Measurements from ENCODE around the gene IGFBP7.

Gene IGFBP7

DNA sequence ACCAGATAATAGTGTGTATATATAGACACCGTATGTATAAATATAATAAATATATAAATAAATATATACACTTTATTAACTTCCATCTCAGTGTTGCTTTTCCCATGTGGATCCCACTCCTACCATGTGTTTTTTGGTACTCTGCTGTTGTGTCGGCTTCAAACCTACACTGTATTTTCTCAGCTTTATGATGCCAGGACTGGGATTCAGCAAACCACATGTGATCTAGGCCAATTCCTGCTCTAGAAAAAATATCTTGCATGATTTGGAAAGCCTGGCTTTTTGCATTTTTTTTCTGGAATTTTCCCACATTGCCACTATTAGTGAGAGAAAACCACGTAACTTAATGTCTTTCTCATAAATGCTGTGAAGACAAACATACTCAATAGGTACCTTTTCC, 75.7 kb downstream of the IGFBP7 start:
- TF ChIP-seq, protein P1, sequence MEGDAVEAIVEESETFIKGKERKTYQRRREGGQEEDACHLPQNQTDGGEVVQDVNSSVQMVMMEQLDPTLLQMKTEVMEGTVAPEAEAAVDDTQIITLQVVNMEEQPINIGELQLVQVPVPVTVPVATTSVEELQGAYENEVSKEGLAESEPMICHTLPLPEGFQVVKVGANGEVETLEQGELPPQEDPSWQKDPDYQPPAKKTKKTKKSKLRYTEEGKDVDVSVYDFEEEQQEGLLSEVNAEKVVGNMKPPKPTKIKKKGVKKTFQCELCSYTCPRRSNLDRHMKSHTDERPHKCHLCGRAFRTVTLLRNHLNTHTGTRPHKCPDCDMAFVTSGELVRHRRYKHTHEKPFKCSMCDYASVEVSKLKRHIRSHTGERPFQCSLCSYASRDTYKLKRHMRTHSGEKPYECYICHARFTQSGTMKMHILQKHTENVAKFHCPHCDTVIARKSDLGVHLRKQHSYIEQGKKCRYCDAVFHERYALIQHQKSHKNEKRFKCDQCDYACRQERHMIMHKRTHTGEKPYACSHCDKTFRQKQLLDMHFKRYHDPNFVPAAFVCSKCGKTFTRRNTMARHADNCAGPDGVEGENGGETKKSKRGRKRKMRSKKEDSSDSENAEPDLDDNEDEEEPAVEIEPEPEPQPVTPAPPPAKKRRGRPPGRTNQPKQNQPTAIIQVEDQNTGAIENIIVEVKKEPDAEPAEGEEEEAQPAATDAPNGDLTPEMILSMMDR (IDR thresholded peaks at IDR 0.05; ENCODE audit: control extremely low read depth, extremely low read depth, low read depth, missing control alignments) = no peak
- no peak for DNase-seq (ENCODE audit: extremely low spot score)
- ChIA-PET CTCF (interaction anchor here (1.0 to 1.2 kb wide), 2 partner anchors 8 to 11 kb away, joined by 3 read pairs; no protein-coding TSS in a partner anchor), POLR2A (no interaction called here)

DNA sequence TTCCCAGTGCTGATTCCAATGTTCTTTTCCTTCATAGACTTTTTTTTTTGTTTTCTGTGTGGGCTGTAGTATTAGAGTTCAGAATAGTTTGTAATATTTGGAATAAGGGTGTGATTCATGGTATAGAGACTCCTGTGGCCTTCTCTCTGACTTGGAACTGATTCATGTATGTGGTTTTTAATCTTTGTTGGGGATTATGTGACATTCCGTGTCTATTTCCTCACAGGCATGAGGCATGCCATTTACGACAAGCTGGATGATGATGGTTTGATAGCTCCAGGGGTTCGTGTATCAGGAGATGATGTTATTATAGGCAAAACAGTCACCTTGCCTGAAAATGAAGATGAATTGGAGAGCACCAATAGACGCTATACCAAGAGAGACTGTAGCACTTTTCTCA, 87.1 kb downstream of the IGFBP7 start:
- POLR2A ChIA-PET = interaction anchor here (0.6 kb wide), 1 partner anchor 147 kb away, joined by 6 read pairs; no protein-coding TSS in a partner anchor
- no peak for DNase-seq (ENCODE audit: extremely low spot score)
- TF ChIP-seq, protein P1 (IDR thresholded peaks at IDR 0.05; ENCODE audit: control extremely low read depth, extremely low read depth, low read depth, missing control alignments) = no peak
- CTCF ChIA-PET = interaction anchor here (1.0 to 1.4 kb wide), 3 partner anchors 12 to 25 kb away, joined by 3 read pairs; no protein-coding TSS in a partner anchor

GRCh38 chr4:57020467-57021101, 89.6 kb downstream of the IGFBP7 start:
- TF ChIP-seq, protein P1 (IDR thresholded peaks at IDR 0.05; ENCODE audit: control extremely low read depth, extremely low read depth, low read depth, missing control alignments) = no peak
- ChIA-PET CTCF (no interaction called here), POLR2A (no interaction called here)
- no peak for DNase-seq (ENCODE audit: extremely low spot score)

DNA sequence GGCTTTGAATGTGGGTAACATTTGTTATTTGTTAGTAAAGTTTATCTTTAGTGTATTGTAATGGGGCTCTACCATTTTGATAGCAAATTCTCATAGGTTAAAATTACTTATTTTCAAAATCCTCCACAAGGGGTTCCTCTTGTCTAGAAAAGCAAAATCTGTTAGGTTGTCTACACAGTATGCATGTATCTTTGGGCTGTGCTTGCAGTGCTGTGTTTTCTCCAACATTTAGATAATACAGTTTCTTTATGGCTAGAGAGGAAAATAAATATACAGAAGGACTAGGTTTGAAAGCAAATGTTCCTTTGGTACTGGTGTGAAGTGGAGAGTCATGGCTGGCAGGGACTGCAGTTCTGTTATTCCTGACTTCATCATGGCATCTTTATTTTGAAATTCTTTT, 91.2 kb downstream of the IGFBP7 start:
- CTCF ChIA-PET = no interaction called here
- POLR2A ChIA-PET = no interaction called here
- TF ChIP-seq, protein P1 (IDR thresholded peaks at IDR 0.05; ENCODE audit: control extremely low read depth, extremely low read depth, low read depth, missing control alignments) = no peak
- no peak for DNase-seq (ENCODE audit: extremely low spot score)

- TF ChIP-seq, protein P1 (IDR thresholded peaks at IDR 0.05; ENCODE audit: control extremely low read depth, extremely low read depth, low read depth, missing control alignments) = no peak
- POLR2A ChIA-PET = interaction anchor here (0.6 to 1.2 kb wide), 2 partner anchors 36 kb away, joined by 3 to 4 read pairs; partner anchors contain the start of gene NOA1
- no peak for DNase-seq (ENCODE audit: extremely low spot score)
- CTCF ChIA-PET = interaction anchor here (0.6 to 2.6 kb wide), 3 partner anchors 13 to 25 kb away, joined by 3 to 7 read pairs (median 4); no protein-coding TSS in a partner anchor
Observed at GRCh38 chr4:57013543-57014120, 96.6 kb downstream of the IGFBP7 start.

DNA sequence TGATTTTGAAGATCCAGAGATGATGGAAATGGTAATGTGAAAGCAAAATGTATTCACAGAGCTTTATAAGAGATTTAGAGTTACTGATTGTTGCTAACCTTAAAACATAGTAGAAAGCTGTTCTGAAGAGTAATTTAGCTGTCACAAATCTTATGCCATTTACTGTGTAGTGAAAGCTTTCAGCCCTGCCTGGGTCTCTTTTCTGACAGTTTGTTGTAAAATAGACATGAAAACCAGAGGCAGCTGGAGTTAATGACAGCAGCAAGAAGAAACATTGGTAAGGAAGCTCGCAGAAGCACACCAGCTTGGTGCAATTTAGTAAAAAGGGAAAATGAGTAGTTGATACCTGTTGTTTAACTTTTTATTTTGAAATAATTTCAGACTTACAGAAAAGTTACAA, 110.4 kb downstream of the IGFBP7 start:
- CTCF ChIA-PET = interaction anchor here (1.5 to 2.0 kb wide), 2 partner anchors 9 to 11 kb away, joined by 4 to 12 read pairs; no protein-coding TSS in a partner anchor
- TF ChIP-seq, protein P1 (IDR thresholded peaks at IDR 0.05; ENCODE audit: control extremely low read depth, extremely low read depth, low read depth, missing control alignments) = no peak
- no peak for DNase-seq (ENCODE audit: extremely low spot score)
- POLR2A ChIA-PET = no interaction called here
